Measurements from ENCODE around the gene IL1RAPL2. TPM values are rescaled to one million over a fixed set of nuclear protein-coding genes. Genes with fewer than 3 reads are reported as not detected.
A peak's percentile ranks its signal among the peaks of the same experiment; 100 is the strongest.

IL1RAPL2 gene
- polyA plus RNA-seq, 1 of the 3 experiments (the other 2 are of a cell fraction): 0.13 TPM

DNA sequence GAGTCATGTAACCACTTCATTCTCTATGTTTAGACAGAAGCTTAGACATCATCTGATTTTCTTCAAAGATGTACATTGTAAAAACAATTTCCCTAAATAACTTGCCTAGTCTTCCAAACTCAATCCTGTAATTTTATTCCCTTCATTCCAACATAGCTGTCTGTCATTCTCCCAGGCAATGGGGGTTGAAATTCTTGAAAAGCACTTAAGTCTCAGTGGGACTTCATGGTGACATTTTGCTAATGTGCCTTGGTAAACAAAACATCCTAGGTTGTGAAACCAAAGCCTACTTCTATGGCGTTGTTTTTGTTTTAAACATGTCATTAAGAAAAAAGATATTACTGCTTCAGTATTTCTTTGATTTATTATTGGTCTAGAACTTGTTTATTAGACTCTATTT is 1134.3 kb downstream of the IL1RAPL2 start:
- WGBS (ENCODE audit: low lambda C conversion rate): 7% methylated on average over 1 of the region's 1 CpG
- H3F3A ChIP-seq (replicated peaks; ENCODE audit: insufficient read depth): no peaks in the 10 kb centered on the region
- TF ChIP-seq FOXJ3 (CRISPR knock-in tag; IDR thresholded peaks at IDR 0.05): no peak
- TF ChIP-seq, protein P1, sequence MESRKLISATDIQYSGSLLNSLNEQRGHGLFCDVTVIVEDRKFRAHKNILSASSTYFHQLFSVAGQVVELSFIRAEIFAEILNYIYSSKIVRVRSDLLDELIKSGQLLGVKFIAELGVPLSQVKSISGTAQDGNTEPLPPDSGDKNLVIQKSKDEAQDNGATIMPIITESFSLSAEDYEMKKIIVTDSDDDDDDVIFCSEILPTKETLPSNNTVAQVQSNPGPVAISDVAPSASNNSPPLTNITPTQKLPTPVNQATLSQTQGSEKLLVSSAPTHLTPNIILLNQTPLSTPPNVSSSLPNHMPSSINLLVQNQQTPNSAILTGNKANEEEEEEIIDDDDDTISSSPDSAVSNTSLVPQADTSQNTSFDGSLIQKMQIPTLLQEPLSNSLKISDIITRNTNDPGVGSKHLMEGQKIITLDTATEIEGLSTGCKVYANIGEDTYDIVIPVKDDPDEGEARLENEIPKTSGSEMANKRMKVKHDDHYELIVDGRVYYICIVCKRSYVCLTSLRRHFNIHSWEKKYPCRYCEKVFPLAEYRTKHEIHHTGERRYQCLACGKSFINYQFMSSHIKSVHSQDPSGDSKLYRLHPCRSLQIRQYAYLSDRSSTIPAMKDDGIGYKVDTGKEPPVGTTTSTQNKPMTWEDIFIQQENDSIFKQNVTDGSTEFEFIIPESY (IDR thresholded peaks at IDR 0.05; ENCODE audit: borderline replicate concordance, low read depth): no peak
- no peak for TF ChIP-seq TAF1 (IDR thresholded peaks at IDR 0.05; ENCODE audit: borderline replicate concordance, low read depth, low read length)
- TF ChIP-seq, protein P2, sequence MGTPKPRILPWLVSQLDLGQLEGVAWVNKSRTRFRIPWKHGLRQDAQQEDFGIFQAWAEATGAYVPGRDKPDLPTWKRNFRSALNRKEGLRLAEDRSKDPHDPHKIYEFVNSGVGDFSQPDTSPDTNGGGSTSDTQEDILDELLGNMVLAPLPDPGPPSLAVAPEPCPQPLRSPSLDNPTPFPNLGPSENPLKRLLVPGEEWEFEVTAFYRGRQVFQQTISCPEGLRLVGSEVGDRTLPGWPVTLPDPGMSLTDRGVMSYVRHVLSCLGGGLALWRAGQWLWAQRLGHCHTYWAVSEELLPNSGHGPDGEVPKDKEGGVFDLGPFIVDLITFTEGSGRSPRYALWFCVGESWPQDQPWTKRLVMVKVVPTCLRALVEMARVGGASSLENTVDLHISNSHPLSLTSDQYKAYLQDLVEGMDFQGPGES (IDR thresholded peaks at IDR 0.05; ENCODE audit: low read depth, low read length): no peak
- TF ChIP-seq, protein P3, sequence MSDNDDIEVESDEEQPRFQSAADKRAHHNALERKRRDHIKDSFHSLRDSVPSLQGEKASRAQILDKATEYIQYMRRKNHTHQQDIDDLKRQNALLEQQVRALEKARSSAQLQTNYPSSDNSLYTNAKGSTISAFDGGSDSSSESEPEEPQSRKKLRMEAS (IDR thresholded peaks at IDR 0.05; ENCODE audit: low read depth): no peak
- TF ChIP-seq ELF1 (IDR thresholded peaks at IDR 0.05): no peak
- TF ChIP-seq RCOR1 (IDR thresholded peaks at IDR 0.05; ENCODE audit: low read length): no peak
- TF ChIP-seq, protein P4, sequence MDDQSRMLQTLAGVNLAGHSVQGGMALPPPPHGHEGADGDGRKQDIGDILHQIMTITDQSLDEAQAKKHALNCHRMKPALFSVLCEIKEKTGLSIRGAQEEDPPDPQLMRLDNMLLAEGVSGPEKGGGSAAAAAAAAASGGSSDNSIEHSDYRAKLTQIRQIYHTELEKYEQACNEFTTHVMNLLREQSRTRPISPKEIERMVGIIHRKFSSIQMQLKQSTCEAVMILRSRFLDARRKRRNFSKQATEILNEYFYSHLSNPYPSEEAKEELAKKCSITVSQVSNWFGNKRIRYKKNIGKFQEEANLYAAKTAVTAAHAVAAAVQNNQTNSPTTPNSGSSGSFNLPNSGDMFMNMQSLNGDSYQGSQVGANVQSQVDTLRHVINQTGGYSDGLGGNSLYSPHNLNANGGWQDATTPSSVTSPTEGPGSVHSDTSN (IDR thresholded peaks at IDR 0.05): no peak
- TF ChIP-seq RXRA (IDR thresholded peaks at IDR 0.05; ENCODE audit: borderline replicate concordance, low read depth): no peak
- H2AFZ ChIP-seq (ENCODE audit: low read depth): no peak overlapping the region
- no peaks in the 10 kb centered on the region; the same call in 1 of the 2 replicates for H3K27me3 ChIP-seq (ENCODE audit: insufficient read depth)
- no peaks in the 10 kb centered on the region for H3K9me3 ChIP-seq
- no peaks in the 10 kb centered on the region for H3K9me2 ChIP-seq
- no peak overlapping the region for H3K27ac ChIP-seq (ENCODE audit: low read depth in 2 of 2, low read length in 1 of 2)
- no peaks in the 10 kb centered on the region for H3K36me3 ChIP-seq (replicated peaks in 1 of 2; ENCODE audit: control insufficient read depth in 1 of 2, insufficient read depth in 2 of 2, low read length in 1 of 2)
- H3K4me2 ChIP-seq: no peak overlapping the region
- no peak for DNase-seq
- no peaks in the 10 kb centered on the region for H3K79me2 ChIP-seq (ENCODE audit: insufficient read depth)
- no peaks in the 10 kb centered on the region for H3K4me1 ChIP-seq (ENCODE audit: control insufficient read depth in 1 of 2, insufficient read depth in 2 of 2, low read depth in 1 of 2, low read length in 1 of 2)
- H3K4me3 ChIP-seq (ENCODE audit: low read depth in 2 of 2, low read length in 1 of 2): no peak overlapping the region
- ChIA-PET POLR2A (no interaction called here), CTCF (interaction anchor here (0.7 kb wide), 1 partner anchor 14 kb away, joined by 3 read pairs; no protein-coding TSS in a partner anchor)
- no peaks in the 10 kb centered on the region for H4K20me1 ChIP-seq (ENCODE audit: insufficient read depth)
- no peak overlapping the region for H3K9ac ChIP-seq

DNA sequence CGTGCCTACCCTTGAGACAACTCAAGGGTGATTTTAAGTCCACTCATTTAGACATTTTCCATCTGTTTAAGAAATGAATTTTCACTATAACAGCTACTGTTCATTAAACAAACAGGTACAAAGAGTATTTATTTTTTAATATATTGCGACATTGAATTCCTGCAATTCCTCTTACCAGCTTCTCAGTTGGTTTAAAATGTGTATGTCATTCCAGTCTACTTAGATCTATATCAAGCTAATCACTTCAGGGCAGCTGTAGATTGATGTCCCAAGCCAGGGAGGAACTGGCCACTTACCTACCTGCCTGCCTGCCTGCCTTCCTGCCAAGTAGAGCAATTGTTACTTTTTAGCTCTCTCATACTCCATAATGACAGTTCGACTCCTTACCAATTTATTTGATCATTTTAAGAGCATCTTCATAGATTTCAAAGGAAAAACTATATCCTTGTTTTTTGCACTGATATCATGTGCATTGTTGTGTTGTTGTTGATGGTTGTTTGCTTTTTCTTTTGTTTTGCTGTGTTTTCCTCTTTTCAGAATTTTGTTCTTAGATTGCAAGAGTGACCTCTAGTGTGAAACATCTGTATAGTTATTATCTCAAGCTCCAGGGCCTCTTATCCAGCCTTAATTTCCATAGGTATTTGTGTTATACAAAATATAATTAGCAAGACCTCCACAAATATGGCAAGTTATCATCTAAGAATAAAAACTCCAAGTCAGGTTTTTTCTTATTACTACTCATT is 1135.5 kb downstream of the IL1RAPL2 start:
- no peaks in the 10 kb centered on the region for H4K20me1 ChIP-seq (ENCODE audit: insufficient read depth)
- H3K4me1 ChIP-seq (ENCODE audit: control insufficient read depth in 1 of 2, insufficient read depth in 2 of 2, low read depth in 1 of 2, low read length in 1 of 2): no peaks in the 10 kb centered on the region
- H3K4me3 ChIP-seq (ENCODE audit: low read depth in 2 of 2, low read length in 1 of 2): no peak overlapping the region
- DNase-seq: peak; percentile 0
- H3K27me3 ChIP-seq (ENCODE audit: insufficient read depth): no peaks in the 10 kb centered on the region; the same call in 1 of the 2 replicates
- H2AFZ ChIP-seq (ENCODE audit: low read depth): no peak overlapping the region
- no peak overlapping the region for H3K9ac ChIP-seq
- ChIA-PET CTCF (interaction anchor here (0.7 to 1.5 kb wide), 5 partner anchors 9 to 128 kb away, joined by 3 to 7 read pairs (median 3); no protein-coding TSS in a partner anchor), POLR2A (no interaction called here)
- H3K4me2 ChIP-seq: no peak overlapping the region
- no peaks in the 10 kb centered on the region for H3K79me2 ChIP-seq (ENCODE audit: insufficient read depth)
- no peaks in the 10 kb centered on the region for H3K36me3 ChIP-seq (replicated peaks in 1 of 2; ENCODE audit: control insufficient read depth in 1 of 2, insufficient read depth in 2 of 2, low read length in 1 of 2)
- no peak overlapping the region for H3K27ac ChIP-seq (ENCODE audit: low read depth in 2 of 2, low read length in 1 of 2)
- 17% methylated on average over 3 of the region's 3 CpGs for WGBS (ENCODE audit: low lambda C conversion rate)
- no peaks in the 10 kb centered on the region for H3K9me3 ChIP-seq
- H3K9me2 ChIP-seq: no peaks in the 10 kb centered on the region
- H3F3A ChIP-seq (replicated peaks; ENCODE audit: insufficient read depth): no peaks in the 10 kb centered on the region
- TF ChIP-seq CHD2 (IDR thresholded peaks at IDR 0.05; ENCODE audit: low read length, partially characterized antibody): no peak
- TF ChIP-seq EZH2phosphoT487 (IDR thresholded peaks at IDR 0.05; ENCODE audit: borderline replicate concordance, low read depth): no peak
- no peak for TF ChIP-seq FOXM1 (IDR thresholded peaks at IDR 0.05; ENCODE audit: low read depth)
- no peak for TF ChIP-seq NFIC (IDR thresholded peaks at IDR 0.05; ENCODE audit: borderline replicate concordance)
- TF ChIP-seq, protein P1 (IDR thresholded peaks at IDR 0.05; ENCODE audit: borderline replicate concordance, low read depth): no peak
- no peak for TF ChIP-seq POLR2AphosphoS5 (IDR thresholded peaks at IDR 0.05; ENCODE audit: low read depth, low read length)
- TF ChIP-seq MEF2A (IDR thresholded peaks at IDR 0.05; ENCODE audit: borderline replicate concordance, low read depth): no peak
- TF ChIP-seq TAF1 (IDR thresholded peaks at IDR 0.05; ENCODE audit: borderline replicate concordance, low read depth, low read length): no peak
- no peak for TF ChIP-seq RFX5 (IDR thresholded peaks at IDR 0.05; ENCODE audit: low read length)
- no peak for TF ChIP-seq JUND (IDR thresholded peaks at IDR 0.05)
- no peak for TF ChIP-seq FOXJ3 (CRISPR knock-in tag; IDR thresholded peaks at IDR 0.05)
- no peak for TF ChIP-seq SMC3 (IDR thresholded peaks at IDR 0.05; ENCODE audit: low read depth, low read length)
- no peak for TF ChIP-seq GABPA (IDR thresholded peaks at IDR 0.05; ENCODE audit: low read depth)

Data from SK-N-SH (cell line).